HG03520 (cell line): Measurements from ENCODE around the gene NDUFB7.
"Not testable (repeated sequence)": the region's sequence is repeated elsewhere in the genome, so short reads cannot be mapped to it uniquely, and the experiment has no call there.

ENCODE experiments used
- ATAC-seq: cut with Tn5 transposase; IDR thresholded peaks from one replicate; pipeline ENCODE4 v1.9.1; 2021; ENCODE audit warnings: mild to moderate bottlenecking, moderate library complexity; ENCODE audit not compliant: unreplicated experiment

Gene NDUFB7

GRCh38 chr19:14554382-14554812 is 17.5 kb downstream of the NDUFB7 start:
- no peak for ATAC-seq

DNA sequence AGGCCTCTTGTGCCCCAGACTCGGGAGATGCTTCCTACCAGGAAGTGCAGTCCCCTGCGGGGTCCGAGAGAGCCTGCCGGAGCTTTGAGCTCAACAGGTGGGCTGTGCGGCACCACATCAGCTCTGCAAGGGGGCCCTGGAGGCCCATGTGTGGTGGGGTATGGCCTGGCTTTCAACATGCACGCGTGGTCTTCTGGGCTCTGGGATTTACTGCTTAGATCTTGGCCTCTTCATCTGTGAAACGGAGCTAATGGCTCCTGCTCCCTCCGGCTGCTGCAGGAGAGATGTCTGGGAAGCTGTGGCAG is 18.0 kb downstream of the NDUFB7 start:
- ATAC-seq = no peak

GRCh38 chr19:14553042-14553938 is 18.6 kb downstream of the NDUFB7 start:
- no peak for ATAC-seq

DNA sequence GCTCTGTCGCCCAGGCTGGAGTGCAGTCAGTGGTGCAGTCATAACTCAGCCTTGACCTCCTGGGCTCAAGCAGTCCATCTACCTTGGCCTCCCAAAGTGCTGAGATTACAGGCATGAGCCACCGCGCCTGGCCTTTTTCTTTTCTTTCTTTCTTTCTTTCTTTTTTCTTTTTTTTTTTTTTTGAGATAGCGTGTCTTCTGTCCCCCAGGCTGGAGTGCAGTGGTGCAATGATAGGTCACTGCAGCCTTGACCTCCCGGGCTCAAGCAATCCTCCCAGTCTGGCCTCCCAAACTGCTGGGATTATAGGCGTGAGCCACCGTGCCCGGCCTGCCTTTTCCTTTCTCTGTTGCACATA is 19.9 kb downstream of the NDUFB7 start:
- ATAC-seq = not testable (repeated sequence)

DNA sequence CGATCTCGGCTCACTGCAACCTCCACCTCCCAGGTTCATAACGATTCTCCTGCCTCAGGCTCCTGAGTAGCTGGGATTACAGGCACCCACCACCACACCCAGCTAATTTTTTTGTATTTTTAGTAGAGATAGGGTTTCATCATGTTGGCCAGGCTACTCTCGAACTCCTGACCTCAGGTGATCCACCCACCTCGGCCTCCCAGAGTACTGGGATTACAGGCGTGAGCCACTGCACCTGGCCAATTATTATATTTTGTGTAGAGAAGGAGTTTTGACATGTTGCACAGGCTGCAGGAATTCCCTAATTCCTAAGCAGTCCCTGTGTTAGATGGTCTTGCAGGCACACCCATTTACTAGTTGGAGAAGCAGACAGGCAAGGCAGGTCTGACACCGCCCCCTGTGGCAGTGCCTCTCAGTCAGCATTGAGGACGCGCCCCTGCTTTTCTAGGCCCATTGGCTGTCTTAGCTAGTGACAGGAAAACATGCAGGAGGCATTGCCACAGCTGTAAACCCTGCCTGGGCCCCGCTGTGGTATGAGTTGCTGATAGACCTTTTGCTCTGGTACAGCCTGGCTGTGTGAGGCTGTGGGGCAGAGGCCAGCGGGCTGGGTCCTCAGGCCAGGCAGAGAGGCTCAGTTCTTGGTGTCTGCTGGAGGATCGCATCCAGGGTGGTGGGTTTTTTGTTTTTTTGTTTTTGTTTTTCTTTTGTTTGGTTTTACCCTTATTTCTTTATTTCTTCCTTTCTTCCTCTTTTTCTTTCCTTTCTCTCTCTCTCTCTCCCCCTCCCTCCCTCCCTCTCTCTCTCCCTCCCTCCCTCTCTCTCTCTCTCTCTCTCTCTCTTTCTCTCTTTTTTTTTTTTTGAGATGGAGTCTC is 20.5 kb downstream of the NDUFB7 start:
- ATAC-seq = not testable (repeated sequence)

DNA sequence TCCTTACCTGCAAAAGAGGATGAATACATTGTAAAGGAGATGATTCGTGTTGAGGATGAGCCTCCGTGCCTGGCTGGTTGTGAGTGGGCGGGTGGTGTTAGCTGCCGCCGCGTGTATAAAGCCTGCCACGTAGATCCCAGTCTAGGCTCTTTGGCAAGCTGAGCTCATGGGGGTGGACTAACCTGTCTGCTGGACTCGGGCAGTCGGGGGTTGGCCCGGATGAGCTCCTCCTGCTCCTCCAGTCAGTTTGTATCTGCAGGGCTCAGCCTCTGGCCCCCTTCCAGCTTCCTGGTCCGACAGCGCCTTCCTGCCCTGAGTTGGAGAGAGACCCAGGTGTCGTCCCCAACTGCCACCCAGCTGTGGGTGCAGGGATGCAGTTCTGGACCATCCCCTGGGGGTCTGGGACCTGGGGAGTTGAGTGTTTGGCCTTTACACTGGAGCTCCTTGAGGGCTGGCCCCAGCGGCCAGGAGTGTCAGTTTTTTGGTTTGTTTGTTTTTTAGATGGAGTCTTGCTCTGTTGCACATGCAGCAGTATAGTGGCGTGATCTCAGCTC is 21.6 kb downstream of the NDUFB7 start:
- no peak for ATAC-seq

GRCh38 chr19:14545716-14546082 is 26.2 kb downstream of the NDUFB7 start:
- ATAC-seq = no peak

GRCh38 chr19:14544977-14545715 is 26.7 kb downstream of the NDUFB7 start:
- no peak for ATAC-seq

DNA sequence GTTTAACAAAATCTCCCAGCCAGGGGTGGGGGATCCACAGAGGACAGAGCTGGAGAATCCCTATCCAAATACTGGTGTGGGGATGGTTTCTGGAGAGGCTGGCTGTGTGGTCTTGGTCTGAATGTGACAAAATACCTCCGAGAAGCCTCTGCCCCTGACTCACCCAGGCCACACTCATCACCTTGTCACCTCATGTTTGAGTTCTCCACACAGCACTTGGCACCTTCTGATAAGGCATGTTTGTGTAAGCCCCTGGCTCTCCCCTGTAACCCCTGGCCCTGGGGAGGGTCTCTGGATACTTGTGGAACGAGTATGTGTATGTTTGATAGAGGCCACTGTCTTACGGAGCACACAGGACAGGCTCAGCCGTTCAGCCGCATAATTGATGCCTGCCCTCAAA is 27.8 kb downstream of the NDUFB7 start:
- no peak for ATAC-seq

DNA sequence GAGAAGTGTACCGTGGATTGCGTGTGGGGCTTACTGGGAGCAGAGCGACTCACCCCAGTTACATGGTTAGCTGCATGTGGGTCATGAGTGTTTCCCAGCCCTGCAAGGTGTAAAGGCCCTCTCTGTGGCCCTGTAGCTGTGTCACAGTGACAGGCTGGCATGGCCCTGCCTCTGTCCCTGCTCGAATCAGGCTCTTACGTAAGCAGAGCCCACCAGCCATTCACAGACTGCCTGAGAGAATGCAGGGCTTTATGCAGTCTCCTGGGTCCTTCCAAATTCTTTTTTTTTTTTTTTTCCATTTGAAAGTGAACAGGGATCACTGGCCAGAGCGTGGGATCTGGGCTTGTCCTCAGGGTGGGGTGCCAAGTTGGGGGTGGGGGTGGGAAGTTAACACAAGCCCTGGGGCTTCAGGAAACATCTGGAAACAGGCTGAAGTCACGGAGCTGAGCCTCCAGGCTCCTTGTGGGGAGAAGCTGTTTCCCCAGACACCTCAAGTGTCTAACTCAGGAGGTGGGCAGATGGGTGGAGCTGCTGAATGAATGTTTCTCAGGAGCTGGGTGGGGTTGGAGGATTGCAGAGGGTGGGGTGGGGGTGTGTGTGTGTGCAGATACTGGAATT is 29.0 kb downstream of the NDUFB7 start:
- ATAC-seq = no peak

GRCh38 chr19:14541979-14542378 is 29.9 kb downstream of the NDUFB7 start:
- not testable (repeated sequence) for ATAC-seq

DNA sequence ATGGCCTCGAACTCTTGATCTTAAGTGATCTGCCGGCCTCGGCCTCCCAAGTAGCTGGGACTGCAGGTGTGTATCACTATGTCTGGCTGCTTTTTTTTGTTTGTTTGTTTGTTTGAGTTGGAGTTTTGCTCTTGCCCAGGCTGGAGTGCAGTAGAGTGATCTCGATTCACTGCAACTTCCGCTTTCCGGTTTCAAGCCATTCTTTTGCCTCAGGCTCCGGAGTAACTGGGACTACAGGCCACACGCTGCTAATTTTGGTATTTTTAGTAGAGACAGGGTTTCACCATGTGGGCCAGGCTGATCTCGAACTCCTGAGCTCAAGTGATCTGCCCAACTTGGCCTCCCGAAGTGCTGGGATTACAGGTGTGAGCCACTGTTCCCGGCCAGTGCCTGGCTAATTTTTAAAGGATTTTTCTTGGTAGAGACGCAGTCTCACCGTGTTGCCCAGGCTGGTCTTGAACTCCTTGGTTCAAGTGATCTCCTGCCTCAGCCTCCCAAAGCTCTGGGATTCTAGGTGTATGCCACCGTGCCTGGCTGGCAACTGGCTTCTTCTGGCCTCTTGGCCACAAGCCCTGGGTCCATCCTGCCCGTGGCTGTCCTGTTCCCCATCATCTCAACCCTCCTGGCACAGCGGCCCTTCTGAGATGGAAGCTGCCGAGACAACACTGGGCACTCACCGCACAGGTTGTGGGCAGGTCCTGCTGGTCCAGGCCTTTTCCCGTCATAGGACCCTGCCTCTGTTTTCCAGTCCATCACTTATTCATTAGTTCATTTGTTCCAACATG is 30.9 kb downstream of the NDUFB7 start:
- no peak for ATAC-seq

DNA sequence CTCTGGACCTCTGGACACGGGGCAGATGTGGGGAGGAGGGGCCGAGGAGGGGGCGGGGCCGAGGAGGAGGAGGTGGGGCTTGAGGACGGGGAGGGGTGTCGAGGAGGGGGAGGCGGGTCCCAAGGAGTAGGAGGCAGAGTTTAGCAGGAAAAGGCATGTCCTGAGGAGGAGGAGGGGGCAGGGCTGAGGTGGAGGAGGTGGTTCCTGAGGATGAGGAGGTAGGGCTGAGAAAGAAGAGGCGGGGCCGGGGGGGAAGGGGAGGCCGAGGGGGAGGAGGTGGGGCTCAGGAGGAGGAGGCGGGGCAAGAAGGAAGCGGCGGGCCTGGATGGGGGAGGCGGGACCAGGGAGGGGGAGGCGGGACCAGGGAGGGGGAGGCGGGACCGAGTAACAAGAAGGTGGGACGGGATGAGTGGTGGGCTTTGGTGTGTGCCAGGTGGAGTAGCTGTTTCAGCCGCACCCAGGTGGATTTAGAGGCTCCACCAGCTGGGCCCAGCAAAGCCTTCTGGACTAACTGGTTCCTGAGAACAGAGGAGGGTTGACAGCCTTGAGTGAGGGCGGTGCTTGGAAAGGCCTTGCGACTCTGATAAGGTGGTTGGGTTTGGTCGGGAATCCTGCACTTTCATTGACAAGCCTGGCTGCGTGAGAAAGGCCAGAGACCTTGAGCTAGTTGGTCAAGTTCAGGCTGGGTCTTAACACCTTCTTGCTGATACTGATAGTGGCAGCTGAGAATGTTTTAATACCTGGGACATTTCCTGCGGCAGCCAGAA is 34.8 kb downstream of the NDUFB7 start:
- no peak for ATAC-seq

GRCh38 chr19:14533450-14533849 is 38.4 kb downstream of the NDUFB7 start:
- no peak for ATAC-seq

DNA sequence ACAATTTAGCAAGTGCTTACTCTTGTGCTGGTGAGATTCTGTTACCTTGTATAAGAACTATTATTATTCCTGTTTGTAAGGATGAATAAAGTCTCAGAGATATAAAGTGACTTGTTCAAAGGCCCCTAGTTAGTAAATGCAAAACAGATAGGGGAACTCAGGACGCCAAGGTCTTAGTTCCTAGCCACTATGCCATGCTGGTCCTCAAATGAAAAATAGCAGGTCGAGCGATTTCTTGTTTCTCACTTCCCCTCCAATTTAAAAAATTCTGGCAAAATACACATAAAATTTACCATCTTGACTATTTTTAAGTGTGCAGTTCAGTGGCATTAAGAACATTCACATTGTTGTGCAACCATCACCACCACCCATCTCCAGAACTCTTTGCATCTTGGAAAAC is 41.4 kb downstream of the NDUFB7 start:
- ATAC-seq = no peak

DNA sequence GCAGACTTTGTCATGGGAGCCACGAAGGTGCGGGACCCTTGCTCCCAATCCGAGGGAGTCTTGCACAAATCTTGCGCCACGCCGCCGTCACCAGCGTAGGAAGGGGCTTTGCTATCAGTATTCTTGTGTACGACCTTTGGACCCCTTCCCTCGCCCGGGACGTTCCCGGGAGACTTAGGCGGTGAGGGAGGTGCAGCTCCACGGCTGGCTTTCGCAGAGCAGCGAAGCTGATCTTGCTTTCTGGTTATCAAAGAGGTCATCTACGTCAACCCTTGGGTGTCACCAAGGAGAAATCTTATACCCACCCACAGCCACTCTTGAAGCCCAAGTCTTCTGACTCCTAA is 41.9 kb downstream of the NDUFB7 start:
- no peak for ATAC-seq

GRCh38 chr19:14529254-14530004 is 42.4 kb downstream of the NDUFB7 start, which contains the start of gene TECR:
TECR (plus strand) TSS chr19:14529594; CDS start chr19:14529697, 103 bp downstream.
- peak; percentile 94 for ATAC-seq
